Measurements from ENCODE around the gene PLPP7. TPM values are rescaled to one million over a fixed set of nuclear protein-coding genes. Genes with fewer than 3 reads are reported as not detected.

PLPP7 gene
- total RNA-seq, 1 donor from 2014 or later, result 34.4 TPM

DNA sequence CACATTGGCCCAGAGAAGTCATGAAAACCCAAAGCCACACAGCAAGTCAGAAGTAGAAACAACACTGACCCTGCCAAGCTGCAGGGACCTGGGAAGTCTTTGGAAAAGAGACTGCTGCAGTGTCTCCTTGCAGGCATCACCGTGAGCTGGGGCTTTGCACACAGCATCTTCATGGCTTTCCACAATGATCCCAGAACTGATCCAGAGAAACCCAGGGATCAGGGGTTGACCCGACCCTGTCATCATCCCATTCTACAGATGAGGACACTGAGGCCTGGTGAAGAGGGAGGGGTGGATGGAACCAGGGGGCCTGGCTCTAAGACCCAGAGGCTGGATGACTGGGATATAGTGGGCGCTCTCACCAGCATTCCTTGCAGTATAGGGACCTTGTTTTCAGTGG, 8.9 kb upstream of the PLPP7 start:
- no peak overlapping the region for H3K4me3 ChIP-seq (ENCODE audit: low read length in 3 of 3)
- peaks cover 24 to 65% (median 52%) of the 10 kb centered on the region in 3 donors for H3K4me1 ChIP-seq (ENCODE audit: control insufficient read depth in 3 of 3, insufficient read depth in 3 of 3, low read length in 3 of 3)
- H3K9ac ChIP-seq (ENCODE audit: low read depth in 1 of 3, low read length in 3 of 3), result peak overlapping the region in 1 of 3 donors; percentile 43
- H3K9me3 ChIP-seq (ENCODE audit: control insufficient read depth in 3 of 3, low read length in 3 of 3), result no peaks in the 10 kb centered on the region
- peaks cover 0 to 9% (median 0%) of the 10 kb centered on the region in 3 donors for H3K27me3 ChIP-seq (ENCODE audit: control insufficient read depth in 3 of 3, insufficient read depth in 3 of 3, low read length in 3 of 3)
- no peaks in the 10 kb centered on the region for H3K36me3 ChIP-seq (ENCODE audit: control insufficient read depth in 3 of 3, insufficient read depth in 3 of 3, low read length in 3 of 3)
- H3K27ac ChIP-seq (ENCODE audit: low read depth, low read length), result peak overlapping the region; percentile 95

DNA sequence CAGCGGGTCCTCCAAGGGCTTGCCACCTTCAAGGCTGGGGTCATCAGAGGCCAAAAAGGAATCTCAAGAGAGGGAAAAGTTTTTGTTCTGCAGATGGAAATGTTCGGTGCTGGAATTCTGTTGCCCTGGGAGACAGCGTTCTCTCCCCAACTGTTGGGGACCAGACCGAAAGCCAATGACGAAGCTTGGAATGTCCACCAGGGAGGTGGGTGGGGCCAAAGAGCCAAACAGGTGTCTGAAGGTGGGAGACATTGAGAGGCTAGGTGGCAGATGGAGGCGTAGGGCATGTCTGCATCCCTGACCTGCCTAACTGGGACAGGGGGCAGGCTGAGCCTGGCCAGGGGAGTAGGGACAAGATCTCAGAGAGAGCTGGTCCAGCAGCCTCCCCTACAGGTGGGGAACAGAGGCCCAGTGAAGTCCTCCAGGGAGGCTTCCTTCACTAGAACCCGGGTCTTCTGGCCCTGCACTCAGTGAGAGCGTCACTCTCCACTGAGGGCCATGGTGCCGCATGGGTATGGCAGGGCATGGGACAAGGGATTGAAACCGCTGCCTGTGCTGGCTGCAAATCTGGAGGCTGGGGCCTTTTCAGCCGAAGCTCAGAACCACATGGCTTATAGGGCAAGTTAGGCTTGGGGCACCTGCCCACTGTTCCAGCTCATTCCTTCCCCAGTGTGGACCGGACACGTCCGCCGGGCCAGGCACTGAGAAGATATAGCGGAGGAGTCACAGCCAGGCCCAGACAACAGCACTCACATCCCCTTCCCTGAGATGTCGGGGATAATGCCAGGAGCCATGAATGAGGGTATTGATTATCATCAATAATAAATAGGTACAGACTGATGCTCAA, 8.2 kb upstream of the PLPP7 start:
- peak overlapping the region; percentile 32 to 83 (median 43) for H3K9ac ChIP-seq (ENCODE audit: low read depth in 1 of 3, low read length in 3 of 3)
- peak overlapping the region; percentile 95 for H3K27ac ChIP-seq (ENCODE audit: low read depth, low read length)
- H3K27me3 ChIP-seq (ENCODE audit: control insufficient read depth in 3 of 3, insufficient read depth in 3 of 3, low read length in 3 of 3), result peaks cover 0 to 9% (median 0%) of the 10 kb centered on the region in 3 donors
- H3K9me3 ChIP-seq (ENCODE audit: control insufficient read depth in 3 of 3, low read length in 3 of 3), result no peaks in the 10 kb centered on the region
- H3K36me3 ChIP-seq (ENCODE audit: control insufficient read depth in 3 of 3, insufficient read depth in 3 of 3, low read length in 3 of 3), result no peaks in the 10 kb centered on the region
- peak overlapping the region; percentile 65 to 79 (median 67) for H3K4me3 ChIP-seq (ENCODE audit: low read length in 3 of 3)
- H3K4me1 ChIP-seq (ENCODE audit: control insufficient read depth in 3 of 3, insufficient read depth in 3 of 3, low read length in 3 of 3), result peaks cover 18 to 59% (median 45%) of the 10 kb centered on the region in 3 donors

DNA sequence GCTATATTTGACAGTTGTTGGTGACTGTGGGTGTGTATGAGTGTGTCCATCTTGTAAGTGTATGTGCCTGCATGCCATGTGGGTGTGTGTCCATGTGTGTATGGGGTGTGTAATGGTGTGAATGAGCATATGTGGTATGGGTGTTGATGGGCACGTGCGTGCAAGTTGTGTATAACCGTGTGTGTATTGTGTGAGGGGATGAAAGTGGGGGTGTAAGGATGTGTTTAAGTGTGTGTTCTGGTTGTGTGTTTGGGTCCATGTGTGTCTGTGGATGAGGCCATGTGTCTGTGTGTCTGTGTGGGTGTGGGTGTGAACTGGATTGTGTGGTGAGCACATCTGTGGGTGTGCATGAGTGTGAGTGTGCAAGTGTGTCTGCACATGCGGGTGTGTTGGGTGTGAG, 7.3 kb upstream of the PLPP7 start:
- Histone ChIP-seq H3K9ac (ENCODE audit: low read depth in 1 of 3, low read length in 3 of 3) (peak overlapping the region; percentile 23 to 83 (median 73)), H3K27ac (ENCODE audit: low read depth, low read length) (peak overlapping the region; percentile 95), H3K4me1 (ENCODE audit: control insufficient read depth in 3 of 3, insufficient read depth in 3 of 3, low read length in 3 of 3) (peaks cover 21 to 64% (median 51%) of the 10 kb centered on the region in 3 donors), H3K4me3 (ENCODE audit: low read length in 3 of 3) (peak overlapping the region; percentile 65 to 79 (median 67)), H3K36me3 (ENCODE audit: control insufficient read depth in 3 of 3, insufficient read depth in 3 of 3, low read length in 3 of 3) (no peaks in the 10 kb centered on the region), H3K9me3 (ENCODE audit: control insufficient read depth in 3 of 3, low read length in 3 of 3) (no peaks in the 10 kb centered on the region), H3K27me3 (ENCODE audit: control insufficient read depth in 3 of 3, insufficient read depth in 3 of 3, low read length in 3 of 3) (peaks cover 0 to 9% (median 0%) of the 10 kb centered on the region in 3 donors)

DNA sequence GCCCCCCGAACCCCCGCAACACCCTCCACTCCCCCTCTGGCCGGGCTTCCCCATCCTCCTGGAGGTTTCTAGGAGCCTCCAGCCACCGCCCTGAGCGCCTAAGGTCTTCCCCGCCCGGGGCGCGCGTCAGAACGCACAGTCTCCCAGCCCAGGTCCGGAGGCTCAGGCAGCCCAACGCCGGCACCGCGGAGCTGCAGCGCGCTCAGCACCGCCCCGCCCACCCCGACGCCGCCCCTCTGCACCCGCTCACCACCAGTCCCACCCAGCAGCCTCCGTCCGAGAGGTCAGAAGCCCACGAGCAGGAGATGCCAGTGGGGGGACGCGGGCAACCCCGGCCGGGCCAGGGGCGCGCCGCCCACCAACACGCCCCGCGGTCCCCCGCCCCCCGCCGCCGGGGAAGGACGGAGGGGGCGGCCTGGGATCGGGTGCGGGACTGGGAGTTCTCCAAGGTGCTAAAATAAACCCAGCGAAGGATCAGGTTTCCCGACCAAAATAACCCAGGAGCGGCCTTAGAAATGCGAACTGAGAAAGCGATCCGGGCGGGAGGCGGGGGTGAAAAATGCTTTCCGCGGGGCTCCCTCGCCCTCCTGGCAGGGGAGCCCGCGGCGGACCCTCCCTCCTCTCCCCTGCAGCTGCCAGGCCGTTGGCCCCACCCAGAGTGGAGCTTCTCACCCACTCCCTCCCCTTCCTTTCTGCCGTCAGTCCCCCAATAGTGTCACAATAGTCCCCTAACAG, 6.7 kb upstream of the PLPP7 start:
- no peaks in the 10 kb centered on the region for H3K36me3 ChIP-seq (ENCODE audit: control insufficient read depth in 3 of 3, insufficient read depth in 3 of 3, low read length in 3 of 3)
- H3K4me1 ChIP-seq (ENCODE audit: control insufficient read depth in 3 of 3, insufficient read depth in 3 of 3, low read length in 3 of 3), result peaks cover 28 to 71% (median 57%) of the 10 kb centered on the region in 3 donors
- no peaks in the 10 kb centered on the region for H3K9me3 ChIP-seq (ENCODE audit: control insufficient read depth in 3 of 3, low read length in 3 of 3)
- peak overlapping the region; percentile 65 to 79 (median 67) for H3K4me3 ChIP-seq (ENCODE audit: low read length in 3 of 3)
- peak overlapping the region; percentile 73 to 83 (median 73) for H3K9ac ChIP-seq (ENCODE audit: low read depth in 1 of 3, low read length in 3 of 3)
- peaks cover 0 to 9% (median 0%) of the 10 kb centered on the region in 3 donors for H3K27me3 ChIP-seq (ENCODE audit: control insufficient read depth in 3 of 3, insufficient read depth in 3 of 3, low read length in 3 of 3)
- peak overlapping the region; percentile 95 for H3K27ac ChIP-seq (ENCODE audit: low read depth, low read length)

DNA sequence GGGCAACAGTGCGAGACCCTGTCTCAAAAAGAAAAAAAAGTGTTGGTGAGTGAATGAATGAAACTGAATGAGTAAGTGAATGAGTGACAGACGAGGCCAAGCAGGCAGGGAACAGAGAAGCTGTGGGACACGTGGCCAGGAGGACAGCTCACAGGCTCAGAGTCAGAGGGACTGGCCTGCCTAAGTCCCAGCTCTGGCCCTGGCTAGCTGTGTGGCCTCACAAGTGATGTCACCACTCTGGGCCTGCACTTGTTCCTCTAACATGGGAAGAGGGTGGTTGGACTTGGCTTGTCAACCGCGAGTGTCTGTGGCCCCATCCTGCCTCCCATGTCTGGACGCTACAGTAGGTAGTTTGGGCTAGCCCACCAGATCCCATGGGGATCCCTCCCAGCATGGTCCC, 4.7 kb upstream of the PLPP7 start:
- Histone ChIP-seq H3K4me3 (ENCODE audit: low read length in 3 of 3) (no peak overlapping the region), H3K27ac (ENCODE audit: low read depth, low read length) (no peak overlapping the region), H3K9me3 (ENCODE audit: control insufficient read depth in 3 of 3, low read length in 3 of 3) (no peaks in the 10 kb centered on the region), H3K27me3 (ENCODE audit: control insufficient read depth in 3 of 3, insufficient read depth in 3 of 3, low read length in 3 of 3) (peaks cover 0 to 9% (median 0%) of the 10 kb centered on the region in 3 donors), H3K4me1 (ENCODE audit: control insufficient read depth in 3 of 3, insufficient read depth in 3 of 3, low read length in 3 of 3) (peaks cover 25 to 68% (median 60%) of the 10 kb centered on the region in 3 donors), H3K36me3 (ENCODE audit: control insufficient read depth in 3 of 3, insufficient read depth in 3 of 3, low read length in 3 of 3) (no peaks in the 10 kb centered on the region), H3K9ac (ENCODE audit: low read depth in 1 of 3, low read length in 3 of 3) (no peak overlapping the region)

DNA sequence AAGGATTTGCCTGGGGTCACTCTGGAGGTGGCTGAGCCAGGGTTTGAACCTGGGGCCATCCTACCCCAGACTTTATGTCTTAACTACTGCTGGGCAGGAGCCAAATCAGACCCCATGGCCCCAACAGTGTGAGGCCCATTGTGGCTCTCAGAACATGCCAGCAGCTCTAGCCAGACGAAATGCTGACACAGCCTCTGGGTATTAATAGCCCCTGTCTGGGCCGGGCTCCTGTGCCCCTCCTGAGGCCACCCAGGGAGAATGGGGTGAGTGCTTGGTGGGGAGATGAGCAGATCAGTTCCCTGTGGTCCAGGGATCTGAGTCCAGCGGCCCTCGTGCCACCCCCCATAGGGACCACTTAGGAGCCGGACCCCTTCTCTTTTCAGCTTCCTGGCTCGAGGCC, 2.2 kb upstream of the PLPP7 start:
- H3K36me3 ChIP-seq (ENCODE audit: control insufficient read depth in 3 of 3, insufficient read depth in 3 of 3, low read length in 3 of 3), result peaks cover 6 to 13% (median 8%) of the 10 kb centered on the region in 3 donors
- H3K4me1 ChIP-seq (ENCODE audit: control insufficient read depth in 3 of 3, insufficient read depth in 3 of 3, low read length in 3 of 3), result peaks cover 40 to 63% (median 59%) of the 10 kb centered on the region in 3 donors
- no peaks in the 10 kb centered on the region for H3K9me3 ChIP-seq (ENCODE audit: control insufficient read depth in 3 of 3, low read length in 3 of 3)
- H3K4me3 ChIP-seq (ENCODE audit: low read length in 3 of 3), result peak overlapping the region; percentile 79 to 94 (median 92)
- peak overlapping the region; percentile 97 for H3K27ac ChIP-seq (ENCODE audit: low read depth, low read length)
- H3K9ac ChIP-seq (ENCODE audit: low read depth in 1 of 3, low read length in 3 of 3), result peak overlapping the region; percentile 95 to 99 (median 97)
- no peaks in the 10 kb centered on the region for H3K27me3 ChIP-seq (ENCODE audit: control insufficient read depth in 3 of 3, insufficient read depth in 3 of 3, low read length in 3 of 3)

DNA sequence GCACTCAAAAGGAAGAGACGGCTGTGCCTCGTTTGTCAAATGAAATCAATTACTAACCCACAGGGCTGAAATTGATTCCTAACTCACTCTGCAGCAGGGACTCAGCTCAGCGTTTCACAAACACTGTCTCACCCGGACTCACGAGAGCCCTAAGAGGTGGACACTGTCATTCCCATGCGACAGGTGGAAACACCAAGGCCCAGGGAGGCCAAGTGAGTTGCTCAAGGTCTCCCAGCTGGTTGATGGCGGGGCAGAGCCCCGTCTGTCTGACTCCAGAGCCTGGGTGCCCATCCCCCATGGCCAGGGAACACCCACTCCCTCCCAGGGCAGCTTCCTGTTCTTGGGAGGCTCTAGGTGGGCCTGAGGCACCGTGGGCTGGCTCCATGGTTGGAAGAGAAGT, 1.3 kb upstream of the PLPP7 start:
- peak overlapping the region; percentile 97 for H3K27ac ChIP-seq (ENCODE audit: low read depth, low read length)
- peak overlapping the region; percentile 95 to 99 (median 97) for H3K9ac ChIP-seq (ENCODE audit: low read depth in 1 of 3, low read length in 3 of 3)
- H3K36me3 ChIP-seq (ENCODE audit: control insufficient read depth in 3 of 3, insufficient read depth in 3 of 3, low read length in 3 of 3), result peaks cover 11 to 19% (median 12%) of the 10 kb centered on the region in 3 donors
- no peaks in the 10 kb centered on the region for H3K9me3 ChIP-seq (ENCODE audit: control insufficient read depth in 3 of 3, low read length in 3 of 3)
- peaks cover 48 to 66% (median 63%) of the 10 kb centered on the region in 3 donors for H3K4me1 ChIP-seq (ENCODE audit: control insufficient read depth in 3 of 3, insufficient read depth in 3 of 3, low read length in 3 of 3)
- peak overlapping the region; percentile 79 to 94 (median 92) for H3K4me3 ChIP-seq (ENCODE audit: low read length in 3 of 3)
- no peaks in the 10 kb centered on the region for H3K27me3 ChIP-seq (ENCODE audit: control insufficient read depth in 3 of 3, insufficient read depth in 3 of 3, low read length in 3 of 3)

DNA sequence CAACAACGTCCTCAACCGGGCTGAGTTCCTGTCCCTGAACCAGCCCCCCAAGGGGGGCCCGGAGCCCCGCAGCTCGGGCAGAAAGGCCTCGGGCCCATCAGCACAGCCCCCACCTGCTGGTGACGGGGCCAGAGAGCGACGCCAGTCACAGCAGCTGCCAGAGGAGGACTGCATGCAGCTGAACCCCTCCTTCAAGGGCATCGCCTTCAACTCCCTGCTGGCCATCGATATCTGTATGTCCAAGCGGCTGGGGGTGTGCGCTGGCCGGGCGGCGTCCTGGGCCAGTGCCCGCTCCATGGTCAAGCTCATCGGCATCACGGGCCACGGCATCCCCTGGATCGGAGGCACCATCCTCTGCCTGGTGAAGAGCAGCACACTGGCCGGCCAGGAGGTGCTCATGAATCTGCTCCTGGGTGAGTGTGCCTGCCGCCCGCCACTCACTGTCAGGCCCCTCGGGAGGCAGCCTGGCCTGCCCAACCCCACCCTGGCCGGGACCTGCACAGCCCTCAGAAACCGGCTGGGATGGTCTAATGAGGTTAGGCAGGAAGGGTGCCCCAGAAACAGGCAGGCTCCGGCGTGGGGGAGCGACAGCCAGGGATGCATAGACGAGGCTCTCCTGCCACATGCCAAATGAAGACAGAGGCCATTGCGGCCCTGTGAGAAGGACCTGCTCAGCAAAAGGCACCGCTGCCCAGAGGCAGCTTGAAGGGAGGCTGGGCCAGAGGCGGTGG, 678 bp downstream of the PLPP7 start:
- Histone ChIP-seq H3K4me1 (ENCODE audit: control insufficient read depth in 3 of 3, insufficient read depth in 3 of 3, low read length in 3 of 3) (peaks cover 57 to 70% (median 70%) of the 10 kb centered on the region in 3 donors), H3K9ac (ENCODE audit: low read depth in 1 of 3, low read length in 3 of 3) (peak overlapping the region; percentile 95 to 99 (median 97)), H3K27ac (ENCODE audit: low read depth, low read length) (peak overlapping the region; percentile 97), H3K36me3 (ENCODE audit: control insufficient read depth in 3 of 3, insufficient read depth in 3 of 3, low read length in 3 of 3) (peaks cover 20 to 26% (median 24%) of the 10 kb centered on the region in 3 donors), H3K4me3 (ENCODE audit: low read length in 3 of 3) (peak overlapping the region; percentile 79 to 94 (median 92)), H3K27me3 (ENCODE audit: control insufficient read depth in 3 of 3, insufficient read depth in 3 of 3, low read length in 3 of 3) (no peaks in the 10 kb centered on the region), H3K9me3 (ENCODE audit: control insufficient read depth in 3 of 3, low read length in 3 of 3) (no peaks in the 10 kb centered on the region)

DNA sequence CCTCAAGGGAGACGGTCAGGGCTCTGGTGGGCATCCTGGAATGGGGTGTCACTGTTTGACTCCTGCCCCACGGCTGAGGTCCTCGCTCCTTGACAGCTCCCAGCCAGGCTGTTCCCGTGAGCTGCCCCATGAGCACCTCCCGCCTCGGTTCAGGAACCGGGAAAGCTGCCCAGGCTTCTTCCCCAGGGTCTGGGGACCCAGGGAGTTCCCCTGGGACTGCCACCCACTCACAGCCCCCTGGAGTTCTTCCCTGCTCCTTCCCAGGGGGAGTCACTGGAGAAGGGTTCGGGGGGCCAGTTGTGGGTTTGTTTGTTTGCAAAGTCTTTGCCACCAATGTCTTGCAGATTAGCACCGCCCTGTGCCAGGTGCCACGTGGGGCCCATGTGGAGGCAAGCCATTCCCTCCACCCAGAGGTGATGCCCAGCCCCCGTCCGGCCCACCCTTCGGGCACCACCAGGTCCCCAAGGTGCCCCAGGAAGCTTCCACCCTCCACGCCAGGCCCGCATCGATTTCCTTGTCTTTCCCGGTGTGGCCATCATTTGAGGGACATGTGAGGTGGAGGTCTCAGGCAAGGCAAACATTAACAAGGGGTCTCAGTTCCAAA, 1.3 kb downstream of the PLPP7 start:
- H3K9me3 ChIP-seq (ENCODE audit: control insufficient read depth in 3 of 3, low read length in 3 of 3), result no peaks in the 10 kb centered on the region
- peak overlapping the region; percentile 95 to 99 (median 97) for H3K9ac ChIP-seq (ENCODE audit: low read depth in 1 of 3, low read length in 3 of 3)
- peaks cover 25 to 28% (median 27%) of the 10 kb centered on the region in 3 donors for H3K36me3 ChIP-seq (ENCODE audit: control insufficient read depth in 3 of 3, insufficient read depth in 3 of 3, low read length in 3 of 3)
- peak overlapping the region; percentile 97 for H3K27ac ChIP-seq (ENCODE audit: low read depth, low read length)
- peak overlapping the region; percentile 79 to 94 (median 92) for H3K4me3 ChIP-seq (ENCODE audit: low read length in 3 of 3)
- H3K27me3 ChIP-seq (ENCODE audit: control insufficient read depth in 3 of 3, insufficient read depth in 3 of 3, low read length in 3 of 3), result no peaks in the 10 kb centered on the region
- peaks cover 57 to 75% (median 74%) of the 10 kb centered on the region in 3 donors for H3K4me1 ChIP-seq (ENCODE audit: control insufficient read depth in 3 of 3, insufficient read depth in 3 of 3, low read length in 3 of 3)
